Stimulated activated CD8-positive, alpha-beta memory T cell treated with anti-CD3 and anti-CD28 coated beads, Interleukin-15, amount 100 ng/mL, for 48 hours (primary cell): ENCODE results near the gene CSK.

Source experiments
- DNase-seq, 2 donors: peaks; one replicate each; pipeline ENCODE4 v3.0.0-alpha.2; 2020; ENCODE audit warnings: low read depth in 2 of 2

The CSK gene

GRCh38 chr15:74842581-74843444 lies 60.9 kb downstream of the CSK start, which contains the start of gene ULK3:
Gene ULK3 (minus strand): TSS chr15:74843156. CDS start chr15:74843105, 51 bp downstream.
- DNase-seq = peak; percentile 87 to 88

- DNase-seq = no peak
Measured at GRCh38 chr15:74843445-74843828, 61.6 kb downstream of the CSK start.

GRCh38 chr15:74843891-74844299 lies 62.0 kb downstream of the CSK start:
- peak in 1 of 2 donors; percentile 5 for DNase-seq

GRCh38 chr15:74844319-74845207 lies 62.7 kb downstream of the CSK start:
- DNase-seq = peak in 1 of 2 donors; percentile 1

- peak; percentile 36 for DNase-seq
Measured at GRCh38 chr15:74845208-74845568, 63.3 kb downstream of the CSK start.

GRCh38 chr15:74845581-74845980 lies 63.7 kb downstream of the CSK start:
- DNase-seq = peak in 1 of 2 donors; percentile 3

- no peak for DNase-seq
Measured at GRCh38 chr15:74847432-74847831, 65.6 kb downstream of the CSK start.

GRCh38 chr15:74850393-74850792 lies 68.5 kb downstream of the CSK start:
- DNase-seq = no peak

GRCh38 chr15:74851960-74852359 lies 70.1 kb downstream of the CSK start:
- DNase-seq = no peak
